Measurements from ENCODE around the gene OBP2A. TPM values are rescaled to one million over a fixed set of nuclear protein-coding genes. Genes with fewer than 3 reads are reported as not detected.

OBP2A gene
- total RNA-seq, 1 experiment from 2014 or later, result not detected

DNA sequence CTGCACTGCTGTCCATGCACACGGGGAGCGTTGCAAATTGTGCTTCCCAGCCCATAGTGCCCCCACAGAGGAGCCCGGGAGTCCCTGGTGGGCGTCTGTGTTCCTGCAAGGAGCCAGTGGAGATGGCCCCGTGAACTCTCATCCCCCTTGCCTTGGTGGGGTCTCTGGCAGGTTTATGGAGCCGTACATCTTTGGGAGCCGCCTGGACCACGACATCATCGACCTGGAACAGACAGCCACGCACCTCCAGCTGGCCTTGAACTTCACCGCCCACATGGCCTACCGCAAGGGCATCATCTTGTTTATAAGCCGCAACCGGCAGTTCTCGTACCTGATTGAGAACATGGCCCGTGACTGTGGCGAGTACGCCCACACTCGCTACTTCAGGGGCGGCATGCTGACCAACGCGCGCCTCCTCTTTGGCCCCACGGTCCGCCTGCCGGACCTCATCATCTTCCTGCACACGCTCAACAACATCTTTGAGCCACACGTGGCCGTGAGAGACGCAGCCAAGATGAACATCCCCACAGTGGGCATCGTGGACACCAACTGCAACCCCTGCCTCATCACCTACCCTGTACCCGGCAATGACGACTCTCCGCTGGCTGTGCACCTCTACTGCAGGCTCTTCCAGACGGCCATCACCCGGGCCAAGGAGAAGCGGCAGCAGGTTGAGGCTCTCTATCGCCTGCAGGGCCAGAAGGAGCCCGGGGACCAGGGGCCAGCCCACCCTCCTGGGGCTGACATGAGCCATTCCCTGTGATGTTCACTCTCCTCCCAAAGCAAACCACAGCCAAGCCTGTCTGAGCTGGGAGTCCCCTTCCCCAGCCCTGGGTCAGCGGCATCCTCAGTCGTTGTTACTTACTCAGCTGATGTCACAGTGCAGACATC lies 42.3 kb upstream of the OBP2A start:
- H3K27ac ChIP-seq (ENCODE audit: insufficient read length, low read depth, low read length), result no peak overlapping the region
- H3K27ac Mint-ChIP-seq, result peak overlapping the region in 1 of 3 experiments; percentile 16; a peak in 1 of 7 replicates
- no peaks in the 10 kb centered on the region for H3K79me1 ChIP-seq (ENCODE audit: insufficient read depth, low read depth, low read length, poor library complexity, severe bottlenecking)
- H4K91ac ChIP-seq (ENCODE audit: insufficient read length, low read depth, low read length), result no peak overlapping the region
- no peak overlapping the region for H3K4me2 ChIP-seq (ENCODE audit: insufficient read depth, insufficient read length, low read length)
- H3K14ac ChIP-seq (ENCODE audit: insufficient read depth, low read length), result no peak overlapping the region
- no peaks in the 10 kb centered on the region for H3K9me3 ChIP-seq (ENCODE audit: control insufficient read depth, low read depth, low read length)
- no peak overlapping the region for H2BK5ac ChIP-seq (ENCODE audit: insufficient read length, low read length)
- H3K18ac ChIP-seq (ENCODE audit: insufficient read length, low read depth, low read length), result no peak overlapping the region
- no peak overlapping the region for H3K9ac ChIP-seq (ENCODE audit: extremely low read depth, insufficient read length, low read length)
- H3K27me3 ChIP-seq (ENCODE audit: insufficient read depth, low read length), result no peaks in the 10 kb centered on the region
- H3K56ac ChIP-seq (ENCODE audit: insufficient read length, low read depth, low read length), result no peak overlapping the region
- H3K4me3 Mint-ChIP-seq, result peak overlapping the region in 1 of 2 experiments; percentile 26; a peak in 2 of 5 replicates
- no peak overlapping the region for H4K5ac ChIP-seq (ENCODE audit: insufficient read length, low read depth, low read length)
- WGBS (ENCODE audit: extremely low coverage, insufficient read length, low lambda C conversion rate), result no CpG with 5 or more reads among the region's 41 CpGs
- H3K9me3 Mint-ChIP-seq, result no peaks in the 10 kb centered on the region; a peak in 1 of 5 replicates
- no peaks in the 10 kb centered on the region for H4K20me1 ChIP-seq (ENCODE audit: control insufficient read depth, insufficient read depth, insufficient read length)
- H3K23ac ChIP-seq (ENCODE audit: insufficient read length, low read depth, low read length), result no peak overlapping the region
- H2BK20ac ChIP-seq (ENCODE audit: low read depth, low read length, poor library complexity, severe bottlenecking), result no peak overlapping the region
- H3T11ph ChIP-seq (ENCODE audit: low read length), result no peak overlapping the region
- no peak overlapping the region for H2BK15ac ChIP-seq (ENCODE audit: low read depth, low read length)
- H4K8ac ChIP-seq (replicated peaks; ENCODE audit: insufficient read length, low read depth, low read length), result no peak overlapping the region
- H2AK5ac ChIP-seq (ENCODE audit: insufficient read length, low read length), result no peak overlapping the region
- H3K4me1 ChIP-seq (ENCODE audit: insufficient read depth, low read length), result no peaks in the 10 kb centered on the region; the same call in 1 of the 2 replicates
- no peak overlapping the region for H2BK120ac ChIP-seq (ENCODE audit: low read depth, low read length, poor library complexity, severe bottlenecking)
- no peak for DNase-seq
- H3K79me2 ChIP-seq (ENCODE audit: insufficient read depth, low read length), result no peaks in the 10 kb centered on the region
- H2BK12ac ChIP-seq (ENCODE audit: insufficient read length, low read depth, low read length), result no peak overlapping the region
- no peak overlapping the region for H2AFZ ChIP-seq (ENCODE audit: low read length)
- TF ChIP-seq, protein P1, sequence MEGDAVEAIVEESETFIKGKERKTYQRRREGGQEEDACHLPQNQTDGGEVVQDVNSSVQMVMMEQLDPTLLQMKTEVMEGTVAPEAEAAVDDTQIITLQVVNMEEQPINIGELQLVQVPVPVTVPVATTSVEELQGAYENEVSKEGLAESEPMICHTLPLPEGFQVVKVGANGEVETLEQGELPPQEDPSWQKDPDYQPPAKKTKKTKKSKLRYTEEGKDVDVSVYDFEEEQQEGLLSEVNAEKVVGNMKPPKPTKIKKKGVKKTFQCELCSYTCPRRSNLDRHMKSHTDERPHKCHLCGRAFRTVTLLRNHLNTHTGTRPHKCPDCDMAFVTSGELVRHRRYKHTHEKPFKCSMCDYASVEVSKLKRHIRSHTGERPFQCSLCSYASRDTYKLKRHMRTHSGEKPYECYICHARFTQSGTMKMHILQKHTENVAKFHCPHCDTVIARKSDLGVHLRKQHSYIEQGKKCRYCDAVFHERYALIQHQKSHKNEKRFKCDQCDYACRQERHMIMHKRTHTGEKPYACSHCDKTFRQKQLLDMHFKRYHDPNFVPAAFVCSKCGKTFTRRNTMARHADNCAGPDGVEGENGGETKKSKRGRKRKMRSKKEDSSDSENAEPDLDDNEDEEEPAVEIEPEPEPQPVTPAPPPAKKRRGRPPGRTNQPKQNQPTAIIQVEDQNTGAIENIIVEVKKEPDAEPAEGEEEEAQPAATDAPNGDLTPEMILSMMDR (conservative IDR thresholded peaks at IDR 0.05), result no peak
- peaks cover 5% of the 10 kb centered on the region; the same call in 1 of the 2 replicates for H3K27me3 Mint-ChIP-seq (ENCODE audit: low read depth)
- peaks cover 16% of the 10 kb centered on the region for H3K23me2 ChIP-seq (ENCODE audit: insufficient read length, low read depth, low read length, poor library complexity, severe bottlenecking)
- H3K4me1 Mint-ChIP-seq, result peaks cover 7 to 14% of the 10 kb centered on the region in 2 experiments
- H3K4ac ChIP-seq (ENCODE audit: low read depth, low read length), result no peak overlapping the region
- H3K36me3 Mint-ChIP-seq (ENCODE audit: insufficient read depth in 1 of 3, low read depth in 3 of 3), result peaks cover 18 to 39% (median 38%) of the 10 kb centered on the region in 3 experiments; a peak in 6 of 7 replicates
